GM12875 (cell line): ENCODE measurements around the gene NRM.

Source experiments
- H3K4me3 ChIP-seq: one replicate; pipeline ENCODE4 v1.5.1; 2011; ENCODE audit warnings: low read depth, low read length, control low read depth
- TF ChIP-seq, protein P1 (sequence below): IDR thresholded peaks from 2 replicates; pipeline ENCODE4 v1.5.1; 2011; ENCODE audit warnings: low read depth, mild to moderate bottlenecking, control low read depth, inconsistent platforms, low read length, moderate library complexity, borderline replicate concordance; ENCODE audit not compliant: insufficient read depth

The NRM gene

DNA sequence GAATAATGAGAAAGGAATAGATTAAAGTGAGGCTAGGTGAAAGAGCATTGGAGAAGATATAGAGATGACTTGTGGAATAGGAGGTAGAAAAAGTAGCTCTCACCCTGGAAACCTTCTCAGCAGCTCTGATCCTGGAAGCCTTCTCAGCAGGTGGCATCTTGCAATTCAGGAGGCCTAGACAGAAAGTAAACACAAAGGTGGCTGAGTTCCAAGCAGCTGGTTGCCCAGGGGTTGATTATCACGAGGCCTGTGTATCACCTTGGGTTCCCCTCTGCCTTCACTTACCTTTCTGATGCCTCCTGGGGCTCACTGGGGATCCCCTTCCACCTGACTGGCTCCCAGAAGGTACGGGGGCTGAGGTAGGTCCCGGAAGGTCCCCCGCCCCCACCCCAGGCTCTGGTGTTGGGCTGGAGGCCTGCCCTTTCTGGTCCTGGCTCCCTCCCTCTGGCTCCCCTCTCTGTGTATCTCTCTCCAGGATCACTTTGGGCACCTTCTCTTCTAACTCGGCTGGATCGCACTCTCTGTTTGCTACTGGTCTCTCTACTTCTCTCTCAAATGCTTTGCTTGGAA lies 16.6 kb upstream of the NRM start:
- no peak overlapping the region for H3K4me3 ChIP-seq

DNA sequence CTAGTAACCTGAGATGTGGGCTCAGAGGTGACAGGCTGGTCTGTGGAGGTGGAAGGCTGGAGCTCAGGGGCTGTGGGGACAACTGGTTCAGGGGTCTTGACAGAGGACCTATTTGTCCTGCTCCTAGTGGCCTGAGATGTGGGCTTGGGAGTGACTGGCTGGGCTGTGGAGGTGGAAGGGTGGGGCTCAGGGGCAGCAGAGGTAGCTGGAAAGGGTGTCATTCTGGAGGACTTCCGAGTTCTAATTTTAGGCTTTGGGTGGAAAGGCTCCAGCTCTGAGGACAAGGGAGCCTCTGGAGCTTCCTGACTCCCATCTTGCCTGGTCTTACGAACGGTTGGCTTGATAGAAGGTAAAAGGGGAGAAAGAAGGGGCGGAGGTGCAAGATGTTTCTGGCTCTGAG lies 14.8 kb upstream of the NRM start:
- TF ChIP-seq, protein P1, sequence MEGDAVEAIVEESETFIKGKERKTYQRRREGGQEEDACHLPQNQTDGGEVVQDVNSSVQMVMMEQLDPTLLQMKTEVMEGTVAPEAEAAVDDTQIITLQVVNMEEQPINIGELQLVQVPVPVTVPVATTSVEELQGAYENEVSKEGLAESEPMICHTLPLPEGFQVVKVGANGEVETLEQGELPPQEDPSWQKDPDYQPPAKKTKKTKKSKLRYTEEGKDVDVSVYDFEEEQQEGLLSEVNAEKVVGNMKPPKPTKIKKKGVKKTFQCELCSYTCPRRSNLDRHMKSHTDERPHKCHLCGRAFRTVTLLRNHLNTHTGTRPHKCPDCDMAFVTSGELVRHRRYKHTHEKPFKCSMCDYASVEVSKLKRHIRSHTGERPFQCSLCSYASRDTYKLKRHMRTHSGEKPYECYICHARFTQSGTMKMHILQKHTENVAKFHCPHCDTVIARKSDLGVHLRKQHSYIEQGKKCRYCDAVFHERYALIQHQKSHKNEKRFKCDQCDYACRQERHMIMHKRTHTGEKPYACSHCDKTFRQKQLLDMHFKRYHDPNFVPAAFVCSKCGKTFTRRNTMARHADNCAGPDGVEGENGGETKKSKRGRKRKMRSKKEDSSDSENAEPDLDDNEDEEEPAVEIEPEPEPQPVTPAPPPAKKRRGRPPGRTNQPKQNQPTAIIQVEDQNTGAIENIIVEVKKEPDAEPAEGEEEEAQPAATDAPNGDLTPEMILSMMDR = no peak
- no peak overlapping the region for H3K4me3 ChIP-seq

More for the DNA sequence above, 16.6 kb upstream of the NRM start:
- TF ChIP-seq, protein P1 = no peak

DNA sequence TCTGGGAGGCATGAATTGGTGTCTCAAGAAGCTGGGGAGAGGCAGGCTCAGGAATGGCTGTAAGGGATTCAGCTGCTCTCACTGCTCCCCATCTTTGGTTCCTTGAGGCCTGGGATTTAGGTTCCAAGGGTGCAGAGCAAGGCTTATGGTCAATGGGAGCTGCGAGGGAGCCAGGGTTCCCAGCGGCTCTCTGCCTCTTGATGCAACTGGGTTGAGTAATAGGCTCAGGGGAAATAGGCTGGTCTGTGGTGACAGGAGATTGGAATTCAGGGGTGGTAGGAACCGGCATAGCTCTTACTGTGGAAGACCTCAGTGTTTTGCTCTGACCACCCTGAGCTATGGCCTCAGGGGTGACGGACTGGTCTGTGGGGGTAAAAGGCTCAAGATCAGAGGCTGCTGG lies 13.0 kb upstream of the NRM start:
- TF ChIP-seq, protein P1 = no peak
- H3K4me3 ChIP-seq = no peak overlapping the region

DNA sequence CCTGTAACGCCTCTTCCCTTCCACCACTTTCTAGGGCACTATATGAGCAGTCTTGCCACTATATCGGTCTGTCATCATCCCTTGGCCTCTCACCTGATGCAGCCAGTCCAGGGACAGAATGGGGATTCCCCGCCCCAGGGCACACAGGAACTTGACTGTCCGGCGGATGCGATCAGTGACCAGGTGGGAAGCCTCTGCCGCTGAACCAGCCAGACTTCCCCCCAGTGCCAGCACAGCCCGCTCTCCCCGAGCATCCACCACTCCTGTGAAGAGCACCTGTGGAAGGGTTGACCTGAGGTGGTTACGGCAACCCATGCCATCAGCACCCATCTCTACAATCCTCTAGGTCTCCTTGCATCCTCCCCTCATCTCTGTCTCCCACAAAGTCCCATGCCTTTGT lies 12.2 kb upstream of the NRM start:
- TF ChIP-seq, protein P1 = no peak
- H3K4me3 ChIP-seq = no peak overlapping the region

DNA sequence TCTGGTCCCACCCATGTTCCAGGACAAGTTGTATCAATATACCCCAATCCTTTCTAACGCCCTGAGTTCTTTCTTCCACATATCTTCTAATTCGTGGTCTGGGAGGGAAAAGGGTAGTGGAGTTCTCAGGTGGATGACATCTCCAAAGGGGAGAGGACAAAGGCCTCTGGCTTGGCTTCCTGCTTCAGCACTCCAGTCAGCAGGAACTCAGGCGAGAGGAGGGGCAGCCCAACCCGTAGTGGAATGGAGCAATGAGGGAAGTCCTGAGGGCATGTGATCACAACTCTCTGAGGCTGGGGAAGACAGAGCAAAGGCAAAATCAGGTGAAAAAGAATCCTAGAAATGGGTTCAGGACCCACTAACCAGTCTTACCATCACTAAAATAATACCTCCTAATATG lies 9.6 kb upstream of the NRM start:
- no peak overlapping the region for H3K4me3 ChIP-seq
- TF ChIP-seq, protein P1 = no peak

DNA sequence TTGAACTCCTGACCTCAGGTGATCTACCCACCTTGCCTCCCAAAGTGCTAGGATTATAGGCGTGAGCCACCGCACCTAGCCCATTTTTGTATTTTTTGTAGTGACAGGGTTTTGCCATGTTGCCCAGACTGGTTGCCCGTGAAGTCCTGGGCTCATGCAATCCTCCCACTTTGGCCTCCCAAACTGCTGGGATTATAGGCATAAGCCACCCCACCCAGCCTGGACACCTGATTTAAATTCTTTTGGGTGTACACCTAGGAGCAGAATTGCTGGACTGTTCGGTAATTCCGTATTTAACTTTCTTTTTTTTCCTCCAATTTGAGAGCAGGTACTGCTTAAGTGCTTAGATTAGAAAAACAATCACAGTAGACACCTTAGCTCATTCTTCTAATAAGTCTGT lies 5.6 kb upstream of the NRM start:
- H3K4me3 ChIP-seq = no peak overlapping the region
- TF ChIP-seq, protein P1 = no peak

DNA sequence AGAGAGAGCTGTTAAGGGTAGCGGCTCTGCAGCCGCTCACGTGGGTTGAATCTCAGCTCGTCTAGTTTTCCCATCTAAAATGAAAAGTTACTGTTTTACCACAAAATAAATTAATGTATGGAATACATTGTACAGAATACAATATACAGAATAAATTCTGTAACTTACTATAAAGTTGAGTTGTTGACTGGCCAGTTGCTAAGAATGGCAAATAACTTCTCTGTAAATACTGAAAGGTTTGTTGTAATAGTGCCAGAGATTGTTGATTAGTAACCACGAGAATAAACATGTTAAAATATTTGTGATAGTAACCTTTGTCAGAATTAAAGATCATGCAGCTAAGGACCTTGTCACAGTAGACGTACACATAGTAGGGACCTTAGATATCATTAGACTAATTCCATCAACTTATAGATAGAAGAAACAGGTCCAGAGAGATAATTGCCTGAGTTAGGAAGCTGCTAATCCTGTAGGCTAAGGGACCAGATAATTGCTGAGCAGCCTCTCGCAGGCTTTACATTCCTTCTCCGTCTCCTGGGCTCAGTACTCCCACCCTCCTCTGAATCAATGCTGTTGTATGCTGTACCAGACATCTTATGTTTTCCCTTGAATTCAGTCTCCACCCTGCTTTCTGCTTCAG lies 544 bp upstream of the NRM start:
- H3K4me3 ChIP-seq = peak overlapping the region; percentile 48
- TF ChIP-seq, protein P1 = no peak
